IMR-90 (cell line): ENCODE data around the gene BCL11B.

Experiments
- BHLHE40 ChIP-seq: fragments of 150-350 bp; IDR thresholded peaks from 2 replicates; pipeline ENCODE4 v1.6.1; 2016; ENCODE audit warnings: mild to moderate bottlenecking, low read depth, low read length
- CEBPB ChIP-seq: IDR thresholded peaks from 2 replicates; pipeline ENCODE4 v1.6.1; 2012; ENCODE audit warnings: low read depth, low read length, improper control_type of control experiment
- FOS ChIP-seq: fragments of 150-350 bp; IDR thresholded peaks from 2 replicates; pipeline ENCODE4 v1.6.1; 2016; ENCODE audit warnings: low read depth, low read length
- MAFK ChIP-seq: IDR thresholded peaks from 2 replicates; pipeline ENCODE4 v1.6.1; 2012; ENCODE audit warnings: low read depth, low read length, improper control_type of control experiment
- MXI1 ChIP-seq: IDR thresholded peaks from 2 replicates; pipeline ENCODE4 v1.6.1; 2012; ENCODE audit warnings: low read depth, mild to moderate bottlenecking, low read length, moderate library complexity, borderline replicate concordance
- POLR2A ChIP-seq: IDR thresholded peaks from 2 replicates; pipeline ENCODE4 v1.6.1; 2012; ENCODE audit warnings: mild to moderate bottlenecking, low read depth, low read length
- RFX5 ChIP-seq: IDR thresholded peaks from 2 replicates; pipeline ENCODE4 v1.8.0; 2012; ENCODE audit warnings: low read depth, mild to moderate bottlenecking, low read length, moderate library complexity
- SMC3 ChIP-seq: fragments of 150-350 bp; IDR thresholded peaks from 2 replicates; pipeline ENCODE4 v1.6.1; 2016; ENCODE audit warnings: low read depth, mild to moderate bottlenecking, antibody characterized with exemption, low read length, moderate library complexity
- USF2 ChIP-seq: fragments of 150-350 bp; IDR thresholded peaks from 2 replicates; pipeline ENCODE4 v1.6.1; 2017; ENCODE audit warnings: mild to moderate bottlenecking, antibody characterized with exemption, low read length, low read depth
- TF ChIP-seq, protein P1 (sequence below): fragments of 150-350 bp; IDR thresholded peaks from 2 replicates; pipeline ENCODE4 v1.6.1; 2016; ENCODE audit warnings: low read depth, mild to moderate bottlenecking, low read length, moderate library complexity, borderline replicate concordance
- TF ChIP-seq, protein P2 (sequence below): conservative IDR thresholded peaks from 2 replicates; pipeline ENCODE4 v1.5.1; 2012; ENCODE audit warnings: mild to moderate bottlenecking, low read depth, low read length, improper control_type of control experiment

GRCh38 chr14:99234355-99234754, 37.6 kb downstream of the BCL11B start:
- TF ChIP-seq, protein P1, sequence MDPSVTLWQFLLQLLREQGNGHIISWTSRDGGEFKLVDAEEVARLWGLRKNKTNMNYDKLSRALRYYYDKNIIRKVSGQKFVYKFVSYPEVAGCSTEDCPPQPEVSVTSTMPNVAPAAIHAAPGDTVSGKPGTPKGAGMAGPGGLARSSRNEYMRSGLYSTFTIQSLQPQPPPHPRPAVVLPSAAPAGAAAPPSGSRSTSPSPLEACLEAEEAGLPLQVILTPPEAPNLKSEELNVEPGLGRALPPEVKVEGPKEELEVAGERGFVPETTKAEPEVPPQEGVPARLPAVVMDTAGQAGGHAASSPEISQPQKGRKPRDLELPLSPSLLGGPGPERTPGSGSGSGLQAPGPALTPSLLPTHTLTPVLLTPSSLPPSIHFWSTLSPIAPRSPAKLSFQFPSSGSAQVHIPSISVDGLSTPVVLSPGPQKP = no peak
- TF ChIP-seq SMC3 = no peak
- no peak for TF ChIP-seq CEBPB
- TF ChIP-seq, protein P2, sequence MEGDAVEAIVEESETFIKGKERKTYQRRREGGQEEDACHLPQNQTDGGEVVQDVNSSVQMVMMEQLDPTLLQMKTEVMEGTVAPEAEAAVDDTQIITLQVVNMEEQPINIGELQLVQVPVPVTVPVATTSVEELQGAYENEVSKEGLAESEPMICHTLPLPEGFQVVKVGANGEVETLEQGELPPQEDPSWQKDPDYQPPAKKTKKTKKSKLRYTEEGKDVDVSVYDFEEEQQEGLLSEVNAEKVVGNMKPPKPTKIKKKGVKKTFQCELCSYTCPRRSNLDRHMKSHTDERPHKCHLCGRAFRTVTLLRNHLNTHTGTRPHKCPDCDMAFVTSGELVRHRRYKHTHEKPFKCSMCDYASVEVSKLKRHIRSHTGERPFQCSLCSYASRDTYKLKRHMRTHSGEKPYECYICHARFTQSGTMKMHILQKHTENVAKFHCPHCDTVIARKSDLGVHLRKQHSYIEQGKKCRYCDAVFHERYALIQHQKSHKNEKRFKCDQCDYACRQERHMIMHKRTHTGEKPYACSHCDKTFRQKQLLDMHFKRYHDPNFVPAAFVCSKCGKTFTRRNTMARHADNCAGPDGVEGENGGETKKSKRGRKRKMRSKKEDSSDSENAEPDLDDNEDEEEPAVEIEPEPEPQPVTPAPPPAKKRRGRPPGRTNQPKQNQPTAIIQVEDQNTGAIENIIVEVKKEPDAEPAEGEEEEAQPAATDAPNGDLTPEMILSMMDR = no peak
- no peak for TF ChIP-seq RFX5
- TF ChIP-seq MAFK = no peak
- no peak for TF ChIP-seq POLR2A
- no peak for TF ChIP-seq FOS
- no peak for TF ChIP-seq BHLHE40
- TF ChIP-seq MXI1 = no peak
- no peak for TF ChIP-seq USF2
